HG03159 (cell line): ENCODE results near the gene AGAP2.

Source experiments
- ATAC-seq: cut with Tn5 transposase; IDR thresholded peaks from one replicate; pipeline ENCODE4 v1.9.1; 2021; ENCODE audit warnings: mild to moderate bottlenecking, moderate library complexity; ENCODE audit not compliant: unreplicated experiment

AGAP2 gene

GRCh38 chr12:57754411-57755193 is 16.1 kb upstream of the AGAP2 start, which contains the start of gene MARCHF9:
MARCHF9 (plus strand) TSS chr12:57755103; CDS start chr12:57755529, 426 bp downstream.
- ATAC-seq = peak; percentile 34

GRCh38 chr12:57753756-57754337 is 15.3 kb upstream of the AGAP2 start:
- no peak for ATAC-seq

GRCh38 chr12:57752668-57753000 is 14.1 kb upstream of the AGAP2 start:
- no peak for ATAC-seq

- ATAC-seq = peak; percentile 67
Observed at GRCh38 chr12:57751788-57752667, 13.5 kb upstream of the AGAP2 start, which contains the start of gene CDK4. CDK4 (minus strand) TSS chr12:57752310; CDS start chr12:57751717, 593 bp downstream.

GRCh38 chr12:57751432-57751787 is 12.9 kb upstream of the AGAP2 start:
- no peak for ATAC-seq

GRCh38 chr12:57750561-57751431 is 12.3 kb upstream of the AGAP2 start:
- ATAC-seq = no peak

- no peak for ATAC-seq
Observed at GRCh38 chr12:57749061-57749460, 10.5 kb upstream of the AGAP2 start.

- no peak for ATAC-seq
Observed at GRCh38 chr12:57746025-57746424, 7.5 kb upstream of the AGAP2 start.

- ATAC-seq = no peak
Observed at GRCh38 chr12:57745485-57745881, 6.9 kb upstream of the AGAP2 start.

- ATAC-seq = peak; percentile 81
Observed at GRCh38 chr12:57744777-57745484, 6.4 kb upstream of the AGAP2 start, which contains the start of gene TSPAN31. TSPAN31 (plus strand) TSS chr12:57745039; CDS start chr12:57745155, 116 bp downstream.

- peak; percentile 32 for ATAC-seq
Observed at GRCh38 chr12:57744194-57744776, 5.7 kb upstream of the AGAP2 start.

GRCh38 chr12:57743769-57744168 is 5.2 kb upstream of the AGAP2 start:
- ATAC-seq = no peak

GRCh38 chr12:57741844-57742738 is 3.5 kb upstream of the AGAP2 start:
- peak; percentile 54 for ATAC-seq

GRCh38 chr12:57741413-57741789 is 2.9 kb upstream of the AGAP2 start:
- ATAC-seq = no peak

- ATAC-seq = peak; percentile 52
Observed at GRCh38 chr12:57740656-57741412, 2.3 kb upstream of the AGAP2 start.

GRCh38 chr12:57739914-57740538 is 1.5 kb upstream of the AGAP2 start:
- ATAC-seq = no peak

GRCh38 chr12:57739387-57739786 is 845 bp upstream of the AGAP2 start:
- no peak for ATAC-seq
